Panc1 (cell line): ENCODE data around the gene RPS6KA3. TPM values are rescaled to one million over a fixed set of nuclear protein-coding genes. Genes with fewer than 3 reads are reported as not detected.

Source experiments
- ATAC-seq: fragments of 200-7000 bp; cut with Tn5 transposase; 2 replicates; pipeline ENCODE4 v1.9.1; 2020; ENCODE audit warnings: mild to moderate bottlenecking, moderate library complexity
- BruUV-seq: library from RNA; stranded (reverse); fragments of 400-500 nt; replicated peaks from 2 replicates; lab custom pipeline; 2021; lab: Mats Ljungman, UMichigan
- CTCF ChIA-PET: fragments of 300-600 bp; sonication (Branson Sonifier 250); formaldehyde crosslinking; loops from one replicate; lab custom pipeline; 2022; ENCODE audit warnings: antibody characterized with exemption; lab: Charles Lee
- POLR2A ChIA-PET: fragments of 300-600 bp; sonication (Branson Sonifier 250); formaldehyde crosslinking; loops from one replicate; lab custom pipeline; 2022; ENCODE audit warnings: antibody characterized with exemption; lab: Charles Lee
- DNase-seq: peaks from one replicate; pipeline ENCODE4 v3.0.0-alpha.2; 2010; ENCODE audit warnings: low read depth, low spot score
- H3K27ac ChIP-seq: 2 replicates; pipeline ENCODE4 v1.5.1; 2011; ENCODE audit warnings: mild to moderate bottlenecking, low read length, inconsistent platforms
- H3K27me3 ChIP-seq: fragments of 200-500 bp; sonication (Bioruptor generic); 2 replicates; pipeline ENCODE4 v1.6.0; 2014; ENCODE audit warnings: low read length, inconsistent platforms; ENCODE audit not compliant: control insufficient read depth, insufficient read depth
- H3K36me3 ChIP-seq: fragments of 200-500 bp; sonication (Bioruptor generic); 2 replicates; pipeline ENCODE4 v1.5.1; 2014; ENCODE audit warnings: inconsistent platforms, mild to moderate bottlenecking, low read length, moderate library complexity; ENCODE audit not compliant: control insufficient read depth, insufficient read depth
- H3K4me1 ChIP-seq: 2 replicates; pipeline ENCODE4 v1.5.1; 2011; ENCODE audit warnings: inconsistent platforms, mild to moderate bottlenecking, low read length, moderate library complexity; ENCODE audit not compliant: control insufficient read depth, insufficient read depth
- H3K4me3 ChIP-seq, 2 experiments: 2 replicates each; pipeline ENCODE4 v1.5.1; 2011 to 2012; ENCODE audit warnings: low read depth in 2 of 2, low read length in 2 of 2, mild to moderate bottlenecking in 2 of 2, inconsistent platforms in 1 of 2, moderate library complexity in 1 of 2
- H3K9me3 ChIP-seq: fragments of 200-500 bp; sonication (Bioruptor generic); 2 replicates; pipeline ENCODE4 v1.5.1; 2014; ENCODE audit warnings: low read depth, mild to moderate bottlenecking, inconsistent platforms, low read length, moderate library complexity; ENCODE audit not compliant: control insufficient read depth, insufficient read depth
- POLR2AphosphoS5 ChIP-seq: IDR thresholded peaks from 2 replicates; pipeline ENCODE4 v1.6.1; 2012; ENCODE audit warnings: mild to moderate bottlenecking, low read depth, low read length, moderate library complexity
- SIN3A ChIP-seq: IDR thresholded peaks from 2 replicates; pipeline ENCODE4 v1.6.1; 2012; ENCODE audit warnings: low read depth, mild to moderate bottlenecking, low read length, moderate library complexity, borderline replicate concordance; ENCODE audit not compliant: insufficient read depth
- TCF7L2 ChIP-seq: IDR thresholded peaks from 2 replicates; pipeline ENCODE4 v1.6.1; 2011; ENCODE audit warnings: mild to moderate bottlenecking, low read depth, low read length, inconsistent platforms
- in situ Hi-C: cut with HindIII; loops from 2 replicates; pipeline ENCODE4 v1.10.0; 2016; ENCODE audit warnings: low sequenced_read_pairs, low pct_unique_long_range_greater_than_20kb
- intact Hi-C: fragments of 100-400 bp; cut with micrococcal nuclease; formaldehyde crosslinking; loops from one replicate; pipeline ENCODE4 v1.10.0; 2022; ENCODE audit not compliant: unreplicated experiment
- total RNA-seq: library from RNA; stranded (reverse); gene quantifications from one replicate; pipeline ENCODE4 v1.2.1, GENCODE V29; 2021; ENCODE audit not compliant: unreplicated experiment
- TF ChIP-seq, protein P1 (sequence below): fragments of 450-650 bp; IDR thresholded peaks from 2 replicates; pipeline ENCODE4 v1.5.1; 2017; ENCODE audit warnings: mild to moderate bottlenecking
- TF ChIP-seq, protein P2 (sequence below), 2 experiments: IDR thresholded peaks; 2 replicates each; pipeline ENCODE4 v1.6.1; 2011 to 2012; ENCODE audit warnings: low read depth in 2 of 2, control low read depth in 1 of 2, low read length in 1 of 2, mild to moderate bottlenecking in 1 of 2, moderate library complexity in 1 of 2; ENCODE audit not compliant: insufficient read depth in 1 of 2

Gene RPS6KA3
- total RNA-seq, 1 experiment from 2014 or later: 40.5 TPM

DNA sequence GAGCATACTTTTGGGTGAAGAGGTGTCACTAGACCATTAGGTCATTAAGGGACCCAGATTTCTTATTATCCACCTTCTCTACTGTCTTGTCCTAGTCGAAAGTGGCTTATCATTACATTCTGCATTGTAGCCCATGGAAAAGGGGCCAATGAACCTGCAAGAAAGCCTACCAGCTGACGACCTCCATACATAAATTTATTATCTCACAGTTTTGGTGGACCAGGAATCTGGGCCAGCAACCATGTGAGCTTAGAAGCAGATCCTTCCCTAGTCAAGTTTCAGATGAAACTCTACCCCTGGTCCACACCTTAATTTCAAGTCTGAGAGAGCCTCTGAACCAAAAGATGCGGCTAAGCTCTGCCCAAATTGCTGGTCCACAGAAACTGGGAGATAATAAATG lies 37.6 kb downstream of the RPS6KA3 start:
- no TSS peak for BruUV-seq
- POLR2A ChIA-PET: no interaction called here
- intact Hi-C loops: no loop called here
- H3K4me3 ChIP-seq: no peak overlapping the region
- H3K27ac ChIP-seq: no peak overlapping the region
- ATAC-seq: no peak
- H3K9me3 ChIP-seq: no peaks in the 10 kb centered on the region
- no peaks in the 10 kb centered on the region; the same call in 1 of the 2 replicates for H3K36me3 ChIP-seq
- H3K4me1 ChIP-seq: no peaks in the 10 kb centered on the region
- TF ChIP-seq POLR2AphosphoS5 (no peak), TCF7L2 (no peak), SIN3A (no peak)
- TF ChIP-seq, protein P1, sequence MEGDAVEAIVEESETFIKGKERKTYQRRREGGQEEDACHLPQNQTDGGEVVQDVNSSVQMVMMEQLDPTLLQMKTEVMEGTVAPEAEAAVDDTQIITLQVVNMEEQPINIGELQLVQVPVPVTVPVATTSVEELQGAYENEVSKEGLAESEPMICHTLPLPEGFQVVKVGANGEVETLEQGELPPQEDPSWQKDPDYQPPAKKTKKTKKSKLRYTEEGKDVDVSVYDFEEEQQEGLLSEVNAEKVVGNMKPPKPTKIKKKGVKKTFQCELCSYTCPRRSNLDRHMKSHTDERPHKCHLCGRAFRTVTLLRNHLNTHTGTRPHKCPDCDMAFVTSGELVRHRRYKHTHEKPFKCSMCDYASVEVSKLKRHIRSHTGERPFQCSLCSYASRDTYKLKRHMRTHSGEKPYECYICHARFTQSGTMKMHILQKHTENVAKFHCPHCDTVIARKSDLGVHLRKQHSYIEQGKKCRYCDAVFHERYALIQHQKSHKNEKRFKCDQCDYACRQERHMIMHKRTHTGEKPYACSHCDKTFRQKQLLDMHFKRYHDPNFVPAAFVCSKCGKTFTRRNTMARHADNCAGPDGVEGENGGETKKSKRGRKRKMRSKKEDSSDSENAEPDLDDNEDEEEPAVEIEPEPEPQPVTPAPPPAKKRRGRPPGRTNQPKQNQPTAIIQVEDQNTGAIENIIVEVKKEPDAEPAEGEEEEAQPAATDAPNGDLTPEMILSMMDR: no peak
- TF ChIP-seq, protein P2, sequence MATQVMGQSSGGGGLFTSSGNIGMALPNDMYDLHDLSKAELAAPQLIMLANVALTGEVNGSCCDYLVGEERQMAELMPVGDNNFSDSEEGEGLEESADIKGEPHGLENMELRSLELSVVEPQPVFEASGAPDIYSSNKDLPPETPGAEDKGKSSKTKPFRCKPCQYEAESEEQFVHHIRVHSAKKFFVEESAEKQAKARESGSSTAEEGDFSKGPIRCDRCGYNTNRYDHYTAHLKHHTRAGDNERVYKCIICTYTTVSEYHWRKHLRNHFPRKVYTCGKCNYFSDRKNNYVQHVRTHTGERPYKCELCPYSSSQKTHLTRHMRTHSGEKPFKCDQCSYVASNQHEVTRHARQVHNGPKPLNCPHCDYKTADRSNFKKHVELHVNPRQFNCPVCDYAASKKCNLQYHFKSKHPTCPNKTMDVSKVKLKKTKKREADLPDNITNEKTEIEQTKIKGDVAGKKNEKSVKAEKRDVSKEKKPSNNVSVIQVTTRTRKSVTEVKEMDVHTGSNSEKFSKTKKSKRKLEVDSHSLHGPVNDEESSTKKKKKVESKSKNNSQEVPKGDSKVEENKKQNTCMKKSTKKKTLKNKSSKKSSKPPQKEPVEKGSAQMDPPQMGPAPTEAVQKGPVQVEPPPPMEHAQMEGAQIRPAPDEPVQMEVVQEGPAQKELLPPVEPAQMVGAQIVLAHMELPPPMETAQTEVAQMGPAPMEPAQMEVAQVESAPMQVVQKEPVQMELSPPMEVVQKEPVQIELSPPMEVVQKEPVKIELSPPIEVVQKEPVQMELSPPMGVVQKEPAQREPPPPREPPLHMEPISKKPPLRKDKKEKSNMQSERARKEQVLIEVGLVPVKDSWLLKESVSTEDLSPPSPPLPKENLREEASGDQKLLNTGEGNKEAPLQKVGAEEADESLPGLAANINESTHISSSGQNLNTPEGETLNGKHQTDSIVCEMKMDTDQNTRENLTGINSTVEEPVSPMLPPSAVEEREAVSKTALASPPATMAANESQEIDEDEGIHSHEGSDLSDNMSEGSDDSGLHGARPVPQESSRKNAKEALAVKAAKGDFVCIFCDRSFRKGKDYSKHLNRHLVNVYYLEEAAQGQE (IDR thresholded peaks at IDR 0.05; ENCODE audit: insufficient read depth in 1 of 2, low read depth in 2 of 2, low read length in 1 of 2): no peak
- DNase-seq: no peak
- no peaks in the 10 kb centered on the region for H3K27me3 ChIP-seq
- CTCF ChIA-PET: no interaction called here
- in situ Hi-C loops: no loop called here

- TF ChIP-seq, protein P1: no peak
- TF ChIP-seq POLR2AphosphoS5 (no peak), SIN3A (no peak), TCF7L2 (no peak)
- TF ChIP-seq, protein P2 (IDR thresholded peaks at IDR 0.05; ENCODE audit: insufficient read depth in 1 of 2, low read depth in 2 of 2, low read length in 1 of 2): no peak
- DNase-seq: no peak
- POLR2A ChIA-PET: no interaction called here
- no peaks in the 10 kb centered on the region for H3K9me3 ChIP-seq
- CTCF ChIA-PET: no interaction called here
- no peaks in the 10 kb centered on the region; the same call in 1 of the 2 replicates for H3K36me3 ChIP-seq
- no peak for ATAC-seq
- no peak overlapping the region for H3K4me3 ChIP-seq
- H3K27me3 ChIP-seq: no peaks in the 10 kb centered on the region
- no peak overlapping the region for H3K27ac ChIP-seq
- intact Hi-C loops (no loop called here), in situ Hi-C loops (no loop called here)
- no peaks in the 10 kb centered on the region for H3K4me1 ChIP-seq
- no TSS peak for BruUV-seq
Measured at GRCh38 chrX:20228245-20228644, 38.5 kb downstream of the RPS6KA3 start.
